T-helper 9 cell (primary cell): ENCODE measurements around the gene CATSPERD.

Experiments
- DNase-seq: peaks from one replicate; pipeline ENCODE4 v3.0.0-alpha.2; 2020

The CATSPERD gene

GRCh38 chr19:5788422-5788821, 68.0 kb downstream of the CATSPERD start:
- DNase-seq: no peak

GRCh38 chr19:5789351-5789761, 68.9 kb downstream of the CATSPERD start:
- DNase-seq: no peak

- DNase-seq: no peak
Measured at GRCh38 chr19:5789886-5790558, 69.6 kb downstream of the CATSPERD start.

GRCh38 chr19:5790559-5791520, 70.4 kb downstream of the CATSPERD start, which contains the start of gene DUS3L:
DUS3L (minus strand) TSS chr19:5791163; CDS start chr19:5791141, 22 bp downstream.
- DNase-seq: peak; percentile 92

- DNase-seq: no peak
Measured at GRCh38 chr19:5792224-5792623, 71.8 kb downstream of the CATSPERD start.

GRCh38 chr19:5793188-5793587, 72.8 kb downstream of the CATSPERD start:
- DNase-seq: no peak

- DNase-seq: no peak
Measured at GRCh38 chr19:5795382-5795919, 75.0 kb downstream of the CATSPERD start.

- DNase-seq: no peak
Measured at GRCh38 chr19:5798244-5798643, 77.8 kb downstream of the CATSPERD start.

- no peak for DNase-seq
Measured at GRCh38 chr19:5799247-5800241, 79.1 kb downstream of the CATSPERD start.

- no peak for DNase-seq
Measured at GRCh38 chr19:5800361-5801270, 80.2 kb downstream of the CATSPERD start.

GRCh38 chr19:5801796-5802619, 81.6 kb downstream of the CATSPERD start:
- DNase-seq: no peak

- no peak for DNase-seq
Measured at GRCh38 chr19:5803441-5803751, 83.0 kb downstream of the CATSPERD start.

GRCh38 chr19:5803752-5804515, 83.5 kb downstream of the CATSPERD start:
- peak; percentile 94 for DNase-seq

- DNase-seq: peak; percentile 57
Measured at GRCh38 chr19:5804516-5805461, 84.4 kb downstream of the CATSPERD start, which contains the start of gene NRTN. NRTN (plus strand) TSS chr19:5805067; CDS start chr19:5824166, 19,099 bp downstream.

- DNase-seq: peak; percentile 63
Measured at GRCh38 chr19:5805462-5806132, 85.2 kb downstream of the CATSPERD start.

- DNase-seq: no peak
Measured at GRCh38 chr19:5806133-5806489, 85.7 kb downstream of the CATSPERD start.

GRCh38 chr19:5806905-5807304, 86.5 kb downstream of the CATSPERD start:
- no peak for DNase-seq
